ENCODE data around the gene COL5A1. TPM values are rescaled to one million over a fixed set of nuclear protein-coding genes. Genes with fewer than 3 reads are reported as not detected.

The COL5A1 gene
- total RNA-seq, 1 experiment from 2014 or later = 10.6 TPM

DNA sequence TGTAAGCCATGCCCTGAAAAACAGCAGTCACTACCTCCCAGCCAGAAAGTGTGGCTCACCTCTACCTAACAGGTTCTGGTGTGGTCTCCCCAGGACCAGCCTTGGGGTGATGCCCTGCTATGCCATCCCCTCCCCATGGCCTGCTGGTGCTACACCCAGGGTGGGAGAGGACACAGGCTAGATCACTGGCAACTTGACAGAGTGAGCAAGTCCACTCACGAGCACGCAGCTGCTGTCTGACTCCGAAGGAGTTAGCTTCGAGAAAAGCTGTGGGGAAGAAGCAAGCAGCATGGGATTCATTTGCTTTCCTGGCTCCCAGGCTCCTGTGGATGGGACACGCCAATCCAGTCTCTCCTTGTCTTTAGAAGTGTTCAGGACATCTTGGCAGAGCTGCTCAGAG lies 102.2 kb downstream of the COL5A1 start:
- BruUV-seq (replicated peaks) = no TSS peak
- intact Hi-C loops (cut with micrococcal nuclease) = no loop called here
- CTCF ChIA-PET = no interaction called here

GRCh38 chr9:134744385-134745295 lies 103.0 kb downstream of the COL5A1 start:
- no peaks in the 10 kb centered on the region for H3F3A ChIP-seq (ENCODE audit: low read length, unreplicated experiment)
- TF ChIP-seq CTCF (conservative IDR thresholded peaks at IDR 0.05; ENCODE audit: low read depth, low read length) (no peak), EZH2 (IDR thresholded peaks at IDR 0.05; ENCODE audit: low read length, unreplicated experiment) (no peak), EZH2phosphoT487 (IDR thresholded peaks at IDR 0.05; ENCODE audit: borderline replicate concordance, low read length) (no peak)
- H2AFZ ChIP-seq (ENCODE audit: low read length) = no peak overlapping the region
- H3K9me3 ChIP-seq (ENCODE audit: low read length) = no peaks in the 10 kb centered on the region
- BruUV-seq (replicated peaks) = no TSS peak
- H3K4me1 ChIP-seq (ENCODE audit: insufficient read depth, low read length) = no peaks in the 10 kb centered on the region
- H4K20me1 ChIP-seq (ENCODE audit: low read length) = no peaks in the 10 kb centered on the region
- H3K36me3 ChIP-seq (ENCODE audit: low read depth, low read length) = peaks cover 4% of the 10 kb centered on the region; the same call in 1 of the 2 replicates
- ATAC-seq = no peak
- no peak overlapping the region for H3K9ac ChIP-seq (ENCODE audit: low read length)
- H3K9me2 ChIP-seq (replicated peaks; ENCODE audit: low read length) = no peaks in the 10 kb centered on the region
- intact Hi-C loops (cut with micrococcal nuclease) = no loop called here
- ChIA-PET POLR2A (ENCODE audit: unreplicated experiment) (no interaction called here), CTCF (no interaction called here)
- H3K4me3 ChIP-seq (ENCODE audit: low read length) = no peak overlapping the region
- no peak for DNase-seq
- no peaks in the 10 kb centered on the region for H3K27me3 ChIP-seq (ENCODE audit: low read length)
- no peak overlapping the region for H3K4me2 ChIP-seq (ENCODE audit: low read length)
- H3K79me2 ChIP-seq (ENCODE audit: low read length) = no peaks in the 10 kb centered on the region
- no peak overlapping the region for H3K27ac ChIP-seq (ENCODE audit: low read length)

More for the DNA sequence above, 102.2 kb downstream of the COL5A1 start:
- Histone ChIP-seq H3K9ac (ENCODE audit: low read length) (no peak overlapping the region), H3K4me1 (ENCODE audit: insufficient read depth, low read length) (no peaks in the 10 kb centered on the region), H3F3A (ENCODE audit: low read length, unreplicated experiment) (no peaks in the 10 kb centered on the region), H3K4me2 (ENCODE audit: low read length) (no peak overlapping the region), H3K36me3 (ENCODE audit: low read depth, low read length) (peaks cover 4% of the 10 kb centered on the region; the same call in 1 of the 2 replicates), H3K27ac (ENCODE audit: low read length) (no peak overlapping the region), H3K27me3 (ENCODE audit: low read length) (no peaks in the 10 kb centered on the region), H2AFZ (ENCODE audit: low read length) (no peak overlapping the region), H3K9me2 (replicated peaks; ENCODE audit: low read length) (no peaks in the 10 kb centered on the region), H3K4me3 (ENCODE audit: low read length) (no peak overlapping the region), H3K9me3 (ENCODE audit: low read length) (no peaks in the 10 kb centered on the region), H3K79me2 (ENCODE audit: low read length) (no peaks in the 10 kb centered on the region), H4K20me1 (ENCODE audit: low read length) (no peaks in the 10 kb centered on the region)
- POLR2A ChIA-PET (ENCODE audit: unreplicated experiment) = no interaction called here
- DNase-seq (no peak), ATAC-seq (no peak)
- no peak for TF ChIP-seq EZH2 (IDR thresholded peaks at IDR 0.05; ENCODE audit: low read length, unreplicated experiment)
- no peak for TF ChIP-seq EZH2phosphoT487 (IDR thresholded peaks at IDR 0.05; ENCODE audit: borderline replicate concordance, low read length)
- TF ChIP-seq CTCF (conservative IDR thresholded peaks at IDR 0.05; ENCODE audit: low read depth, low read length) = no peak

- ChIA-PET POLR2A (ENCODE audit: unreplicated experiment) (no interaction called here), CTCF (no interaction called here)
- Histone ChIP-seq H3K9me2 (replicated peaks; ENCODE audit: low read length) (no peaks in the 10 kb centered on the region), H3F3A (ENCODE audit: low read length, unreplicated experiment) (no peaks in the 10 kb centered on the region), H3K4me1 (ENCODE audit: insufficient read depth, low read length) (no peaks in the 10 kb centered on the region), H3K4me2 (ENCODE audit: low read length) (no peak overlapping the region), H3K27ac (ENCODE audit: low read length) (no peak overlapping the region), H3K79me2 (ENCODE audit: low read length) (no peaks in the 10 kb centered on the region), H4K20me1 (ENCODE audit: low read length) (no peaks in the 10 kb centered on the region), H3K27me3 (ENCODE audit: low read length) (no peaks in the 10 kb centered on the region), H3K9ac (ENCODE audit: low read length) (no peak overlapping the region), H3K9me3 (ENCODE audit: low read length) (no peaks in the 10 kb centered on the region), H2AFZ (ENCODE audit: low read length) (no peak overlapping the region), H3K4me3 (ENCODE audit: low read length) (no peak overlapping the region), H3K36me3 (ENCODE audit: low read depth, low read length) (peaks cover 4% of the 10 kb centered on the region; the same call in 1 of the 2 replicates)
- TF ChIP-seq EZH2 (IDR thresholded peaks at IDR 0.05; ENCODE audit: low read length, unreplicated experiment) (no peak), EZH2phosphoT487 (IDR thresholded peaks at IDR 0.05; ENCODE audit: borderline replicate concordance, low read length) (no peak), CTCF (conservative IDR thresholded peaks at IDR 0.05; ENCODE audit: low read depth, low read length) (no peak)
- intact Hi-C loops (cut with micrococcal nuclease) = no loop called here
- no peak for DNase-seq
- no peak for ATAC-seq
- no TSS peak for BruUV-seq (replicated peaks)
Measured at GRCh38 chr9:134747951-134748489, 106.4 kb downstream of the COL5A1 start.
